Panc1 (cell line): ENCODE data around the gene RNF11. TPM values are rescaled to one million over a fixed set of nuclear protein-coding genes. Genes with fewer than 3 reads are reported as not detected.
"Not testable (repeated sequence)": the region's sequence is repeated elsewhere in the genome, so short reads cannot be mapped to it uniquely, and the experiment has no call there.

Experiments
- ATAC-seq: fragments of 200-7000 bp; cut with Tn5 transposase; 2 replicates; pipeline ENCODE4 v1.9.1; 2020; ENCODE audit warnings: mild to moderate bottlenecking, moderate library complexity
- BruUV-seq: library from RNA; stranded (reverse); fragments of 400-500 nt; replicated peaks from 2 replicates; lab custom pipeline; 2021; lab: Mats Ljungman, UMichigan
- CTCF ChIA-PET: fragments of 300-600 bp; sonication (Branson Sonifier 250); formaldehyde crosslinking; loops from one replicate; lab custom pipeline; 2022; ENCODE audit warnings: antibody characterized with exemption; lab: Charles Lee
- POLR2A ChIA-PET: fragments of 300-600 bp; sonication (Branson Sonifier 250); formaldehyde crosslinking; loops from one replicate; lab custom pipeline; 2022; ENCODE audit warnings: antibody characterized with exemption; lab: Charles Lee
- DNase-seq: peaks from one replicate; pipeline ENCODE4 v3.0.0-alpha.2; 2010; ENCODE audit warnings: low read depth, low spot score
- H3K27ac ChIP-seq: 2 replicates; pipeline ENCODE4 v1.5.1; 2011; ENCODE audit warnings: mild to moderate bottlenecking, low read length, inconsistent platforms
- H3K27me3 ChIP-seq: fragments of 200-500 bp; sonication (Bioruptor generic); 2 replicates; pipeline ENCODE4 v1.6.0; 2014; ENCODE audit warnings: low read length, inconsistent platforms; ENCODE audit not compliant: control insufficient read depth, insufficient read depth
- H3K36me3 ChIP-seq: fragments of 200-500 bp; sonication (Bioruptor generic); 2 replicates; pipeline ENCODE4 v1.5.1; 2014; ENCODE audit warnings: inconsistent platforms, mild to moderate bottlenecking, low read length, moderate library complexity; ENCODE audit not compliant: control insufficient read depth, insufficient read depth
- H3K4me1 ChIP-seq: 2 replicates; pipeline ENCODE4 v1.5.1; 2011; ENCODE audit warnings: inconsistent platforms, mild to moderate bottlenecking, low read length, moderate library complexity; ENCODE audit not compliant: control insufficient read depth, insufficient read depth
- H3K4me3 ChIP-seq, 2 experiments: 2 replicates each; pipeline ENCODE4 v1.5.1; 2011 to 2012; ENCODE audit warnings: low read depth in 2 of 2, low read length in 2 of 2, mild to moderate bottlenecking in 2 of 2, inconsistent platforms in 1 of 2, moderate library complexity in 1 of 2
- H3K9me3 ChIP-seq: fragments of 200-500 bp; sonication (Bioruptor generic); 2 replicates; pipeline ENCODE4 v1.5.1; 2014; ENCODE audit warnings: low read depth, mild to moderate bottlenecking, inconsistent platforms, low read length, moderate library complexity; ENCODE audit not compliant: control insufficient read depth, insufficient read depth
- CTCF ChIP-seq: fragments of 450-650 bp; IDR thresholded peaks from 2 replicates; pipeline ENCODE4 v1.5.1; 2017; ENCODE audit warnings: mild to moderate bottlenecking
- POLR2AphosphoS5 ChIP-seq: IDR thresholded peaks from 2 replicates; pipeline ENCODE4 v1.6.1; 2012; ENCODE audit warnings: mild to moderate bottlenecking, low read depth, low read length, moderate library complexity
- SIN3A ChIP-seq: IDR thresholded peaks from 2 replicates; pipeline ENCODE4 v1.6.1; 2012; ENCODE audit warnings: low read depth, mild to moderate bottlenecking, low read length, moderate library complexity, borderline replicate concordance; ENCODE audit not compliant: insufficient read depth
- TCF7L2 ChIP-seq: IDR thresholded peaks from 2 replicates; pipeline ENCODE4 v1.6.1; 2011; ENCODE audit warnings: mild to moderate bottlenecking, low read depth, low read length, inconsistent platforms
- in situ Hi-C: cut with HindIII; loops from 2 replicates; pipeline ENCODE4 v1.10.0; 2016; ENCODE audit warnings: low sequenced_read_pairs, low pct_unique_long_range_greater_than_20kb
- intact Hi-C: fragments of 100-400 bp; cut with micrococcal nuclease; formaldehyde crosslinking; loops from one replicate; pipeline ENCODE4 v1.10.0; 2022; ENCODE audit not compliant: unreplicated experiment
- total RNA-seq: library from RNA; stranded (reverse); gene quantifications from one replicate; pipeline ENCODE4 v1.2.1, GENCODE V29; 2021; ENCODE audit not compliant: unreplicated experiment
- TF ChIP-seq, protein P1 (sequence below), 2 experiments: IDR thresholded peaks; 2 replicates each; pipeline ENCODE4 v1.6.1; 2011 to 2012; ENCODE audit warnings: low read depth in 2 of 2, control low read depth in 1 of 2, low read length in 1 of 2, mild to moderate bottlenecking in 1 of 2, moderate library complexity in 1 of 2; ENCODE audit not compliant: insufficient read depth in 1 of 2

The RNF11 gene
- total RNA-seq, 1 experiment from 2014 or later, result 86.0 TPM

GRCh38 chr1:51224255-51224654 lies 11.8 kb upstream of the RNF11 start:
- H3K27ac ChIP-seq, result no peak overlapping the region
- POLR2A ChIA-PET, result no interaction called here
- CTCF ChIA-PET, result no interaction called here
- H3K4me1 ChIP-seq, result no peaks in the 10 kb centered on the region
- no TSS peak for BruUV-seq
- DNase-seq, result no peak
- intact Hi-C loops (no loop called here), in situ Hi-C loops (no loop called here)
- H3K4me3 ChIP-seq, result no peak overlapping the region
- H3K36me3 ChIP-seq, result no peaks in the 10 kb centered on the region
- H3K9me3 ChIP-seq, result no peaks in the 10 kb centered on the region
- no peaks in the 10 kb centered on the region for H3K27me3 ChIP-seq
- no peak for ATAC-seq
- TF ChIP-seq, protein P1, sequence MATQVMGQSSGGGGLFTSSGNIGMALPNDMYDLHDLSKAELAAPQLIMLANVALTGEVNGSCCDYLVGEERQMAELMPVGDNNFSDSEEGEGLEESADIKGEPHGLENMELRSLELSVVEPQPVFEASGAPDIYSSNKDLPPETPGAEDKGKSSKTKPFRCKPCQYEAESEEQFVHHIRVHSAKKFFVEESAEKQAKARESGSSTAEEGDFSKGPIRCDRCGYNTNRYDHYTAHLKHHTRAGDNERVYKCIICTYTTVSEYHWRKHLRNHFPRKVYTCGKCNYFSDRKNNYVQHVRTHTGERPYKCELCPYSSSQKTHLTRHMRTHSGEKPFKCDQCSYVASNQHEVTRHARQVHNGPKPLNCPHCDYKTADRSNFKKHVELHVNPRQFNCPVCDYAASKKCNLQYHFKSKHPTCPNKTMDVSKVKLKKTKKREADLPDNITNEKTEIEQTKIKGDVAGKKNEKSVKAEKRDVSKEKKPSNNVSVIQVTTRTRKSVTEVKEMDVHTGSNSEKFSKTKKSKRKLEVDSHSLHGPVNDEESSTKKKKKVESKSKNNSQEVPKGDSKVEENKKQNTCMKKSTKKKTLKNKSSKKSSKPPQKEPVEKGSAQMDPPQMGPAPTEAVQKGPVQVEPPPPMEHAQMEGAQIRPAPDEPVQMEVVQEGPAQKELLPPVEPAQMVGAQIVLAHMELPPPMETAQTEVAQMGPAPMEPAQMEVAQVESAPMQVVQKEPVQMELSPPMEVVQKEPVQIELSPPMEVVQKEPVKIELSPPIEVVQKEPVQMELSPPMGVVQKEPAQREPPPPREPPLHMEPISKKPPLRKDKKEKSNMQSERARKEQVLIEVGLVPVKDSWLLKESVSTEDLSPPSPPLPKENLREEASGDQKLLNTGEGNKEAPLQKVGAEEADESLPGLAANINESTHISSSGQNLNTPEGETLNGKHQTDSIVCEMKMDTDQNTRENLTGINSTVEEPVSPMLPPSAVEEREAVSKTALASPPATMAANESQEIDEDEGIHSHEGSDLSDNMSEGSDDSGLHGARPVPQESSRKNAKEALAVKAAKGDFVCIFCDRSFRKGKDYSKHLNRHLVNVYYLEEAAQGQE (IDR thresholded peaks at IDR 0.05; ENCODE audit: insufficient read depth in 1 of 2, low read depth in 2 of 2, low read length in 1 of 2), result no peak
- TF ChIP-seq CTCF (no peak), TCF7L2 (no peak), POLR2AphosphoS5 (no peak), SIN3A (no peak)

DNA sequence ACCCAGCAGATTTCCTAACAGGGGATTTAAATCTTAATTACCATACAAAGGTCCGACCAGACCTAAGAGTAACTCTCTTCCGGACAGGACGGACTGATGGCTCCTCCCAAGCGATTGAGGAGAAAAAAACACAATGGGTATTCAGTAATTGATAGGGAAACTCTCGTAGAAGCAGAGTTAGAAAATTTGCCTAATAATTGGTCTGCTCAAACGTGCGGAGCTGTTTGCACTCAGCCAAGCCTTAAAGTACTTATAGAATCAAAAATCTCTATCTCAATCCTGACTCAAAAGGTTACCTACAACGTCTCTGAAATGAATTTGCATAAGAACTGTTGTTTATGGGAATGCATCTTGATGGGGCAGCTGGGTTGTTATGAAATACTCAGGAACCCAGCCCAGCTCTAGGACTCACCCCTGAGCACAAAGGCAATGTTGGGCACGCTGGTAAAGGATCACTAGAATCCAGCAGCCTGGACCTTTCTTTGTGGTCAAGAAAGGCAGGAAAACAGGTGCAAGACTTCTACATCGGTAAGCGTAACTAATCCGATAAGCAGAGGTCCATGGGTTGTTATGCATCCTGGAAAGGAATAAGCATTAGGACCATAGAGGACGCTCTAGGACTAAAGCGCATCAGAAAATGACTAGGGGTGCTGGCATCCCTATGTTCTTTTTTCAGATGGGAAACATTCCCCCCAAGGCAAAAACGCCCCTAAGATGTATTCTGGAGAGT lies 8.7 kb upstream of the RNF11 start:
- intact Hi-C loops, CTCF ChIA-PET, H3K4me1 ChIP-seq, ATAC-seq, H3K27ac ChIP-seq, H3K27me3 ChIP-seq, H3K9me3 ChIP-seq, H3K4me3 ChIP-seq, BruUV-seq, DNase-seq, in situ Hi-C loops, H3K36me3 ChIP-seq: not testable (repeated sequence)
- POLR2A ChIA-PET, result interaction anchor here (0.6 kb wide), 1 partner anchor 405 kb away, joined by 7 read pairs; no protein-coding TSS in a partner anchor

DNA sequence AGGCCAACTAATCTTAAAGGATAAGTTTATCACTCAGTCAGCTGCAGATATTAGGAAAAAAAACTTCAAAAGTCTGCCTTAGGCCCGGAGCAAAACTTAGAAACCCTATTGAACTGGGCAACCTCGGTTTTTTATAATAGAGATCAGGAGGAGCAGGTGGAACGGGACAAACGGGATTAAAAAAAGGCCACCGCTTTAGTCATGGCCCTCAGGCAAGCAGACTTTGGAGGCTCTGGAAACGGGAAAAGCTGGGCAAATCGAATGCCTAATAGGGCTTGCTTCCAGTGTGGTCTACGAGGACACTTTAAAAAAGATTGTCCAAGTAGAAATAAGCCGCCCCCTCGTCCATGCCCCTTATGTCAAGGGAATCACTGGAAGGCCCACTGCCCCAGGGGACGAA lies 7.6 kb upstream of the RNF11 start:
- H3K36me3 ChIP-seq, H3K27me3 ChIP-seq, POLR2A ChIA-PET, ATAC-seq, intact Hi-C loops, H3K4me3 ChIP-seq, H3K9me3 ChIP-seq, H3K4me1 ChIP-seq, in situ Hi-C loops, DNase-seq, H3K27ac ChIP-seq, BruUV-seq, CTCF ChIA-PET: not testable (repeated sequence)
